Inflammatory macrophage treated with lipopolysaccharide for 4 hours (primary cell): Measurements from ENCODE around the gene ZFYVE21.
"Not testable (repeated sequence)": the region's sequence is repeated elsewhere in the genome, so short reads cannot be mapped to it uniquely, and the experiment has no call there.

ENCODE experiments used
- DNase-seq: peaks from one replicate; pipeline ENCODE4 v3.0.0-alpha.2; 2020

Gene ZFYVE21

DNA sequence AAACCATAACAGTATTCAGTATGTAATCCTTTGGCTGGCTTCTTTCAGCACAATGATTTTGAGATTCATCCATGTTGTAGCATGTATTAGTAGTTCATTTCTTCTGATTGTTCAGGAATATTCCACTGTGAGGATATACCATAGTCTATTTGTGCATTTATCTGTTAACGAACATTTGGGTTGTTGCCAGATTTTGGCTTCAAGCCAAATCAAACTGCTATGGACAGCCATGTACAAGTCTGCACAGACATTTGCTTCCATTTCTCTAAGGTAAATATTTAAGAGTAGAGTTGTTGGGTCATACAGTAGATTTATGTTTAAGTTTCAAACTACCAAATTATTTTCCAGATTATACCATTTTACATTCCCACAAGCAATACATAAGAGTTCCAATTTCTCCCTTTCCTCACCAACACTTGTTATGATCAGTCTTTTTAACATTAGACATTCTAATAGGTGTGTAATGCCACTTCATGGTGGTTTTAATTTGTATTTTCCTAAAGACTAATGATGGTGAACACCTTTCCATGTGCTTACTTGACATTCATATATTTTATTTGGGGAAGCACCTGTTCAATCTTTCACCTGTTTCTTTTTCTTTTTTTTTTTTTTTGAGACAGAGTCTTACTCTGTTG, 56.6 kb downstream of the ZFYVE21 start:
- DNase-seq = no peak

DNA sequence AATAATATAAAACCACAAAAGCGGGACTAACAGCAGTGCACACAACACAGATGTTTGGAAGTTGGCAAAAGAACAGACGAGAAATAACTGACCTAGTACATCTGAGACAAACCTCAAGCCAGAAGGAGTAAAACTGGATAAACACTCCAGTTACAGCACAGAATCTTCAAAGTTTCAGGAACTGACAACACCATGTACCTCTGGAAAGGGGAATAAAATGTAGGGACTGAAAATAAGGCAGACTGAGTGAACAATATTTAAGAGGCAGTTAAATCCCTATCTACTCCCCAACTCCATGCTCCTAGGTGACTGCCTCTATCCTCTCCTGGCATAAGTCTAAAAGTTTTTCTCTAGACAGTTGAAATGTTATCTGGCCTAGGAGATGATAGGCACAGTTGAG, 57.9 kb downstream of the ZFYVE21 start:
- DNase-seq = no peak

DNA sequence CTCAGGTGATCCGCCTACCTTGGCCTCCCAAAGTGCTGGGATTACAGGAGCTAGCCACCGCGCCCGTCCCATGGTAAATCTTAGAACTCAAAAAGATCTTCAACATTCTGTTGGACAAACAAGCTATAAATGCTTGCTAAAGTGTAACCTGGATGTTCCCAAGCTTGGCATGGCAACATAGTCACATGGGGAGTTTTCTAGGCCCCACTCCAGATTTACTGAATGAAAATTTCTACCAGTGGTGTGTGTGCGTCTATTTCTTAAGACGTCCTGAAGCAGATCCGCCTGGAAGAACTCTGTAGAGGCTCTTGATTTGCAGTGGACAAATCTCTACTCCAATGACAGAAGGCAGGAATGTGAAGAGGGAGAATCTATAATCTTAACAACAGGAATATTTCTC, 59.9 kb downstream of the ZFYVE21 start:
- DNase-seq = no peak

DNA sequence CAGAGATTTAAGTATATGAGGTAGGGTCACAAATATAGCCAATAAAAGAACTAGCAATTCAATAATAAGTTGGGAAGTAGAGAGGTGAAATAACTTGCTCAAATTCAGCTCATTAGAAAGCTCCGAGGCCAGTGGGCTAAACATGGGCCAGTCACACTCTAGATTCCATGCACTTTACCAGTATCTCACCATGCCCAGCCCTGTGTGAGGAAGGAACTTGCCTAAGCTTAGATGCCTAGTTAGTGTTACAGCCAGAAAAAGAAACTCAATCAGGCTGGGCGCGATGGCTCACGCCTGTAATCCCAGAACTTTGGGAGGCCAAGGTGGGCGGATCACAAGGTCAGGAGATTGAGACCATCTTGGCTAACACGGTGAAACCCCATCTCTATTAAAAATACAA, 60.7 kb downstream of the ZFYVE21 start:
- DNase-seq = not testable (repeated sequence)

DNA sequence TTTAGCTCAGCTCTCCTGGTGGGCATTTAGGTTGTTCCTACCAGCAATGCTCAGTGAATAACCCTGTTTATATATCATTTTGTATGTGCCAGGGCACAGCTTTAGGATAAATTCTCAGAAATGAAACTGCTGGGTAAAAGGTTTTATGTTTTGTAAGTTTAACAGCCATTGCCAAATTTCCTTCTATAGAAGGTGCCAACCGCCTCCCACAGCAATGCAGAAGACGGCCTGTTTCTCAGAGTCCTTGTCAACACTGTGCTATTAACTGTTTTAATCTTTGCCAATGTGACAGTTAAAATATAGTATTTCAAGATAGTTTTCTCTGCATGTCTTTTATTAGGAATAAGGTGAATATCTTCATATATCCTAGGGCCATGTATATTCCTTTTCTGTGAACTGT, 66.8 kb downstream of the ZFYVE21 start:
- no peak for DNase-seq
